GF-D8 (cell line): Measurements from ENCODE around the gene ZNF329.

ENCODE experiments used
- DNase-seq: peaks from one replicate; lab custom pipeline; 2025; lab: John Stamatoyannopoulos, UW

ZNF329 gene

GRCh38 chr19:58118979-58119733 is 31.4 kb downstream of the ZNF329 start:
- no peak for DNase-seq

DNA sequence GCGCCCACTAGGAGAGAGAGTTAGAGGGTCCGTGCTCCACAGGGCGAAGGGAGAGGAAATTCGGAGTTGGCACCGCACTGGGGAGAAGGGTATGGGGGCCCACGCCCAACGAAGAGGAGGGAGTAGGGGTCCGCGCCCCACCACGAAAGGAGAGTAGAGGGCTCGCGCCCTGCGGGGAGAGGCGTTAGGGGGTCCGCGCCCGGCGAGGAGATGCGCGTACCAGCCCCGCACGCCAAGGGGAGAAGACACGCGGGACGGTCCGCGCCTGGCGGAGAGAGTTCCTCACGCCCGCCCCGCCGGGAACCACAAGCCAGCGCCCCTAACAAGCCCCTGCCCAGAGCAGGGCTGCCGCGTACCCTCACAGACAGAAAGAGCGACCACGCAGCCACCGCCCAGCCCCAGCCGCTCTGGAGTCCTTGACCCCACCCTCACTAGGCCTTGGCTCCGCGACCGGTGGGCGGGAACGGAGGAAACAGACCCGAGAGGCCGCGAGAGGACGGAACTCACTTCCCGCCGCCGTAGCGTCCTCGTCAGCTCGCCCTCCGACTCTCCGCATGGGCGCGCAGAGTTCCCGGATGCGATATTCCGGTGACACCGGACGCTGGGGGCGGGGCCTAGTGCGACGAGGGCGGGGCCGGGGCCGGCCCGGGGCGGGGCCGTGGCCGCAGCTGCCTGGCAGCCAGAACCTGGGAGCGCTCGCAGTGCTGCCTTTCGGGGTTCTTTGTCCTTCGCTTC is 32.6 kb downstream of the ZNF329 start:
- no peak for DNase-seq

DNA sequence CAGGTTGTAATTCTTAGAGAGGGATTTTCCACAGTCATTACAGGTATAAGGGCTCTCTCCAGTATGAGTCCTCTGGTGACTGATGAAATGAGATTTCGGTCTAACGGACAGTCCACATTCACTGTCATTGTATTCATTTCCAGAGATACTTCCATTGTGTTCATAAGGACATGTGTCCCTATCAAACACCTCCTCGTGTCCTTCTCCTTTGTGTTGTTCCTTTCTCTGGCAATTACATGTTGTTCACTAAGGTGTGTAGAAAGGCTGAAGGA is 42.1 kb downstream of the ZNF329 start:
- no peak for DNase-seq

DNA sequence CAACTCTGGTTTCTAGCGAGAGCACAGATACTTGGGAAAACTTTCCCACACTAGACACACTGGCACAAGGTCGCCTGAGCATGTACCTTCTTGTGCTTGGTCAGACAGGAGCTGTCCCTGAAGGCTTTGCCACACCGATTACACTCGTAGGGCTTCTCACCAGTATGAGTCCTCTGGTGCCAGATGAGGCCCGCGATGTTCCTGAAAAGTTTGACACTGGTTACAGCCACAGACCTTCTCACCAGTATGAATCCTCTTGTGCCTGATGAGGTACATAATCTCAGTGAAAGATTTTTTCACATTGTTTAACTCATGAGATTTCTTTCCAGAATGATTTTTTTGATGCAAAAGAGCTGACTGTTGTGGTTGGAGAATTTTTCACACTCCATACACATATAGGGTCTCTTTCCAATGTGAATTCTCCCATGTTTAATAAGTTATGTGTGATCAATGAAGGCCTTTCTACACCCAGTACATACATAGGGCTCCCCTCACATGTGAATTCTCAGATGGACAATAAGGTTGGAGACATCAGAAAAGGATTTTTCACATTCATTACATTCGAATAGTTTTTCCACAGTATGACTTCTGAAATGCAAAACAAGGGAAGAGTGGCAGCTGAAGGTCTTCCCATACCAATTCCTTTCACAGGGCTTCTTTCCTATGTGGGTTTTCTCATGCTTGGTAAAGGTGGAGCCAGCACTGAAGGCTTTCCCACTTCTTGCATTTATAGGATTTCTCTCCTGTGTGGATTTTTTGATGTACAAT is 42.6 kb downstream of the ZNF329 start:
- no peak for DNase-seq

GRCh38 chr19:58098682-58098998 is 51.9 kb downstream of the ZNF329 start:
- no peak for DNase-seq

DNA sequence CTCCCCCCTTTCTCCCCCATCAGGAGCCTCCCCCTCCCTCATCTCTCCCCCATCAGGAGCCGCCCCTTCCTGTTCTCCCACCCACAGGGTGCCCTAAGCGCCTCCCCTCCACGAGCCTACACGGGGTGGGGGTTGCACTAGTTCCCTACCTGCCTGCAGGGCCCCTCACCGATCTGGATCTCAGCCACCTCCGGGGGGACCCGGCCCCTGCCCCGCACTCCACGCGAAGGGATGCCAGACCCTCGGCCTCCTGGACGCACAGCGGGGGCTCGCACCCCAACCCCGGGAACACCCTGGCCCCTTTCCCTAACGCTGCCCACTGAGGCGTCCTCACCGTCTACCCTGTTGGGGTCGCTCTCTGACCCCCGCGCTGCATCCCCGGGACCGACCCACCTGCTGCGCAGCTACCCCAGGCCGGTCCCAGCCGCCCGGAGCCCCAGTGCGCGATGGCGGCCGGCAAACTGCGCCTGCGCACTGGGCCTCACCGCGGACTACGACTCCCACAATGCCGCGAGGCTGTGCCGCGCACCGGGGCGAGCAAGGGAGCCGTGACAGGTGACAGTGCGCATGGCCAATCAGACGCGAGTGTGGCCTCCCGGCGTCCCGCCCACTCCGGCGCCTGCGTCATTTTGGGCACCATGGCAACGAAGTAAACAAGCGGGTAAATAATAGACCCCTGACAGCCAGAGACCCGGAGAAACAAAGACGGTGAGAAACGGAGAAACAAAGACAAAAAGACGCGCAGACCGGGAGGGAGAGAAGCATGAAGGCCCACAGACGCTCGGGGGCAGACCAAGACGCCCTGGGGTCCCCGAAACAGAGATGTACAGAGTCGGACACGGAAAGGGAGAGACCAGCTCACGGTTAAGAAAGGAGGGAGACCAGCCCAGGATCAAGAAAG is 52.6 kb downstream of the ZNF329 start, which contains the start of gene ZSCAN18:
Gene ZSCAN18 (minus strand): TSS at position 451 of the 901 bp plus-strand sequence. CDS start 7,964 bp downstream, outside the sequence.
- peak; percentile 60 for DNase-seq

- DNase-seq, result no peak
Measured at GRCh38 chr19:58097349-58097748, 53.2 kb downstream of the ZNF329 start.

GRCh38 chr19:58096884-58097283 is 53.7 kb downstream of the ZNF329 start:
- no peak for DNase-seq

DNA sequence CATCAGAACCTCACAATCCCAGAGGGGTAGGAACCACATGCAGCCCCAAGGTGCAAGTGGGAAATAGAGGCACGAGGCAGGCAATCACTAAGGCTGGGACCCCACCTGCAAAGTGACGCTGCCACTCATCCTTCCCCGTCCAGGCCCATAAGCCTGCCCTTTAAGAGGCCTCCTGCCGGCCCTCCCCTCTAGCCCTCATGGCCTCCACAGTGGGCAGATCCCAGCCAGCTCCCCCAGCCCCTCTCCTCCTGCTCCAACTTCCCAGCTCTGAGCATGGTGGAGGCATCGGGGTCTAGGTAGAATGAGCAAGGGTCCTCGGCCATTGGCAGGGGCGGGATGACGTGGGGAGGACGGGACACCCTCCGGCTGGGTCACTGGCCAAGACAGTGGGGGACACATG is 55.3 kb downstream of the ZNF329 start:
- DNase-seq, result no peak

DNA sequence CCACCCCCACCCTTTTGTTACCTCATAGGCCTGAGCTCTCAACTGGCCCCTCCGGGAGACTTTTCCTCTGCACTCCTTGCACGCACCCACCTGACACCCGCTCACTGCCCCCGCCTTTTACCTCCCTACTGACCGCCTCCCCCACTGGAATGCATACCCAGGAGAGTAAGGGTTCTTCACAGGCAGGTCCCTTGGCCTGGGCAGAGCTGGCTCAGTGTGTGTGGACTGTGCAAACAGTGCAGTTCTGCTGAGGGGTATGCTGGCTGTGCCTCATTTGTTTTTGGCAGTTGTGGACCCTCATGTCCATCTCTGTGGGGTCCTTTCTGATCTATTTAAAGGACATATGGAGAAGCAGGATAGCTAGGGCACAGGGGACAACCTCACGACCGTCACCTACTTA is 57.5 kb downstream of the ZNF329 start:
- DNase-seq, result no peak

DNA sequence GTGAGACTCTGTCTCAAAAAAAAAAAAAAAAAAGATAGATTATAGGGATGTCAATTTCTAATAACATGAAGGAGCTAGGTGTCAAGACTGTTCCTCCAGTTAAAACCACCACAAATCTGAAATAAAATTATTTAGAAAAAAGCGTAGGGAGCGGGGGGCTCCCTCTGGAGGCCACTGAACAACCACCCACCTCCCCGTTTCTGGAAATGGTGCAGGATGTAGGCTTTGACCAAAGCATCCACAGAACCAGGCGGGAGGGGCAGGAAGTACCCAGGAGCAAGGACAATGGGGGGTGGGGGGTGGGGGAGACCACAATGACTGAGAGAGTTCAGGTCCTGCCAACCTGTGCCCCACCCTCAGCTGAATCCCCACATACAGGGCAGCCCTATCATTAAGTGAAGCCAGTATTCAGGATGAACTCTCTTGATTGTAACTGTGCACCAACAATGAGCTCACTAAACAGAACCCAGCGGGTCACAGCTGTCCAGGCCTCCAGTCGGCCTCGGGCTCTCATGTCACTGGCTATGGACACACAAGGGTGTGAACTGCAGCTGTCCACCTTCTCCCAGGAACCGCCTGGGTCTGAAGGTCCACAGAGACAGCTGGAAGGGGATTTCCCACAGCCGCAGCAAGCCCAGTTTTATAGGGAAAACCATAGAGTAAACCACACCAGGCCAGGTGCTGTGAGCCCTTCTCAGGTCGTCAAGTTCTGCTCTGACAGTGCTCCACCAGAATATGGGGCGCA is 59.2 kb downstream of the ZNF329 start:
- DNase-seq, result no peak

GRCh38 chr19:58089846-58090245 is 60.7 kb downstream of the ZNF329 start:
- DNase-seq, result no peak

DNA sequence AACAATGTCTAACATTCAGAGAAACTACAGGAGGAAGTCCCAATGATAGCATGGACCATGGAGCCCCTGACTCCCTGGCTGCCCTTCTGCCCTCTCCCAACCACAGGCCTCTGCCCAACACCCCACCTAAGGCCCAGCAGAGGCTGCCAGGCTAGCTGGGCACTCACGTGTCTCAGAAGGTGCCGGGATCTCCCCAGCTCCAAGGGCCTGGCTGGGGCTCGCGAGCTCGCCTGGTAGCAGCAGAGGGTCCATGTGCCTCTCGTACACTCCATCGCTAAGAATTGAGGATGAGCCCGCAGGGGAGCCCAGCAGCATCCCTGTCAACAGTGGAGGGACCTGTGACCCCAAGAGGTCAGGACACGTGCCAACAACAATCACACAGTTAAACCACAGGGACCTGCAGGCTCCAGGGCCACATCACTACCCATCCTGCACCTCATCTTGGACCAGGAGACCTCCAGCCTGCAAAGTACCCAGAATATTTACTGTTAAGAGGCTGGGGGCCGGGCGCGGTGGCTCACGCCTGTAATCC is 62.0 kb downstream of the ZNF329 start:
- no peak for DNase-seq

GRCh38 chr19:58086825-58087710 is 63.5 kb downstream of the ZNF329 start:
- no peak for DNase-seq

GRCh38 chr19:58085348-58085875 is 65.2 kb downstream of the ZNF329 start:
- no peak for DNase-seq

DNA sequence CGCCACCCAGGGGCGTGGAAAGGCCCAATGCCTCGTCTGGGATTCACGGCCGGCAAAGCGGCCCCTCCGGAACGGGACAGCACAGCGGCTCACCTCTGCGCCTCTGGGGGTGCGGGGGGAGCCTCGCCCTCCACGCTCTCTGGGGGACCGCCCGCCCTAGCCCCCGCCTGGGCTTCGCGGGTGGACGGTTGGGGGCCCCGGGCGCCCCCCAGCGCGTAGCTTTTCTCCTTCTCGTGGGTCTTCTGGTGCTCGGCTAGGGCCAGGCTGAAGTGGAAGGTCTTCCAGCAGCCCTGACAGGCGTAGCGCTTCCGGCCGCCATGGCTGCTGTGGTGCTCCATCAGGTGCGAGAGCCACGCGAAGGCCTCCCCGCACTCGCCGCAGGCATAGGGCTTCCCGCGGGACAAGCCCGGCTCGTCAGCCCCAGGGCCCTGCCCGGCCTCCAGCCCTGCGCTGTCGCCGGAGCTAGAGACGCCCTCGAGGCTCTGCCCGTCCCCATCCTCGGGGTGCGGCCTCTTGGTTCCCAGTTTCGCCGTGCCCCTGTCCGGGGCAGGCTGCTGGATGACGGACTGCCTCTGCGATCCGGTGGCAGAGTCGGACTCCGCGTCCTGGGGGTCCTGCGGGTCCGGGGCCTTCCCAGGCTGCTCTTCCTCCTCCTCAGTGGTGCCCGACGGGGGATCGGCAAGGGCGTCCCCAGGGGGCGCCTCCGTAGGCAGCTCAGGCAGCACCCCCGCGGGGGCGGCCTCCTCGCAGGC is 65.8 kb downstream of the ZNF329 start:
- DNase-seq, result no peak

DNA sequence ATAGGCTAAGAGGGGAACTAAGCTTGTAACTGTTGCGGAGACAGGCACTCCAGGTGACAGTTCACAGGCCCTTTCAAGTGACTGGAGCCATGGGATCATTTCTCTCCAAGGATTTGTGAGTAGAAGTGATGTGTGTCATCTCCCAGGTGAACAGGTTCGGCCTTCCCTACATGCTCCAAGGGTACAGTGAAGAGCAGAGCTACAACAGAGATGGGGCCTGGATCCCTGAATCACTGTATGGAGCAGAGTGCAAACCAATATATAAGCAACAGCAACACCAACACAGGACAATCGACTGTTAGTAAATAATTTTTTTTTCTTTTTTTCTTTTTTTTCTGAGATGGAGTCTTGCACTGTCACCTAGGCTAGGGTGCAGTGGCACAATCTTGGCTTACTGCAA is 67.6 kb downstream of the ZNF329 start:
- no peak for DNase-seq

DNA sequence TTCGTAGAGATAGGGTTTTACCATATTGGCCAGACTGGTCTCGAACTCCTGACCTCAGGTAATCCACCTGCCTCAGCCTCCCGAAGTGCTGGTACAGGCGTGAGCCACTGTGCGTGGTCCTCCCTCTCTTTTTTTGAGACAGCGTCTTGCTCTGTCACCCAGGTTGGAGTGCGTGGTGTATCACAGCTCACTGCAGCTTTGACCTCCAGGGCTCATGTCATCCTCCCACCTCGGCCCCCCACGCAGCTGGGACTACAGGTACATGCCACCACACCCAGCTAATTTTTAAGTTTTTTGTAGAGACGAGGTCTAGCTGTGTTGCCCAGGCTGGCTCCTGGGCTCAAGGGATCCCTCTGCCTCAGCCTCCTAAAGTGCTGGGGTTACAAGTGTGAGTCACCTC is 70.8 kb downstream of the ZNF329 start:
- no peak for DNase-seq
